Right ventricle myocardium superior (tissue), 1 donor: Measurements from ENCODE around the gene GPN3. TPM values are rescaled to one million over a fixed set of nuclear protein-coding genes. Genes with fewer than 3 reads are reported as not detected.
A peak's percentile ranks its signal among the peaks of the same experiment; 100 is the strongest.
"Not testable (repeated sequence)": the region's sequence is repeated elsewhere in the genome, so short reads cannot be mapped to it uniquely, and the experiment has no call there.

ENCODE experiments used
- ATAC-seq: fragments of 200-7000 bp; cut with Tn5 transposase; one replicate; pipeline ENCODE4 v1.9.1; 2020; ENCODE audit warnings: mild to moderate bottlenecking; ENCODE audit not compliant: poor library complexity
- DNase-seq: peaks from one replicate; pipeline ENCODE4 v3.0.0-alpha.2; 2020
- intact Hi-C: fragments of 100-400 bp; cut with DNase I; formaldehyde crosslinking; loops from one replicate; pipeline ENCODE4 v1.11.2; 2022
- long read RNA-seq: library from polyadenylated mRNA; unstranded; transcript quantifications from one replicate; pipeline ENCODE4 v2.0.0, GENCODE V29; 2021
- total RNA-seq: library from RNA; stranded (reverse); fragmentation: NEBNext Ultra II Directional; extraction: Animal tissue kit (Norgen Biotek cat#: 25700); gene quantifications from one replicate; pipeline ENCODE4 v1.2.1, GENCODE V29; 2021
- donor health status: DM: no; HTN: yes; CAD: no; lungs with severe emphysema.

Gene GPN3
- total RNA-seq, result 28.1 TPM
- long read RNA-seq, transcript GPN3-201 (8 exons, 1,468 nt), result major isoform, 39 of 43 reads
- long read RNA-seq, partial matches to known transcripts, result 1 of 43 reads
- long read RNA-seq, other reads (novel, unspliced or antisense), result 2 of 43 reads

DNA sequence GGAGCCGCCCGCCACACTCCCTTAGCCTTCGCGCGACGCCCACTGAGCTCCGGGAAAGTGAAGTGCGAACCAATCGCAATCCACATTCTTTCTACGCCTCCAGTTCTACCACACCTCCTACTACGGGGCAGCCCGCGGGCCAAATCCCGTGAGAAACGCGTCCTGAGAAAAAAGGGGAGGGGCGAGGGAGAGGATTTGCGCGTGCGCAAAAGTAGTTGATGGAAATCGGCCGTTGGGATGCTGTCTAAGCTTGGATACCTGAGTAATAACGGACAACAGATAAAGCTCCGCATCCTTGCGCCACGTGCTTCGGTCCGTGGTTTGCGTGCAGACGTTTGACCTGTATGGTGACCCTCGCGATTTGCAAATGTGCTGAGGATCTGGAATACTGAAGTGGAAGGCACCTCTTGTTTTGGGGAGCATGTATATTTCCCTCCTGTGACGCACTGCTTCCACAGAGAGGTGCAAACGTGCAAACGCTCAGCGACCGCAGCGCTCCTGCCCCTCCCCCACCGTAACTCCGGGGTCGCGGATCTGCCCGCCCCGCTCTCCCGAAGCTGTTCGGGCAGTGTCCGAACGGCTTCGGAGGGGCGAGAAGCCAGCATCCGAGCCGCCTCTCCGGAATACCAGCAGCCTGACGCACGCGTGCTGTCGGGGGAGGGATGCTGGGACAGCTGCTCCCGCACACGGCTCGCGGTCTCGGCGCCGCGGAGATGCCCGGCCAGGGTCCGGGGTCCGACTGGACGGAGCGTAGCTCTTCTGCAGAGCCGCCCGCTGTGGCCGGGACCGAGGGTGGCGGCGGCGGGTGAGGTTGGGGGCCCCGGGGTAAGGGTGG lies at the start of gene GPN3, which contains the start of gene FAM216A:
TSS of gene GPN3 (minus strand) at position 44 of the 835 bp plus-strand sequence. CDS start 54 bp downstream, outside the sequence.
TSS of gene FAM216A (plus strand) at position 632 of the 835 bp plus-strand sequence. CDS start at position 663, 31 bp downstream.
- intact Hi-C loops, result no loop called here
- peak; percentile 97 for DNase-seq
- peak; percentile 96 for ATAC-seq

DNA sequence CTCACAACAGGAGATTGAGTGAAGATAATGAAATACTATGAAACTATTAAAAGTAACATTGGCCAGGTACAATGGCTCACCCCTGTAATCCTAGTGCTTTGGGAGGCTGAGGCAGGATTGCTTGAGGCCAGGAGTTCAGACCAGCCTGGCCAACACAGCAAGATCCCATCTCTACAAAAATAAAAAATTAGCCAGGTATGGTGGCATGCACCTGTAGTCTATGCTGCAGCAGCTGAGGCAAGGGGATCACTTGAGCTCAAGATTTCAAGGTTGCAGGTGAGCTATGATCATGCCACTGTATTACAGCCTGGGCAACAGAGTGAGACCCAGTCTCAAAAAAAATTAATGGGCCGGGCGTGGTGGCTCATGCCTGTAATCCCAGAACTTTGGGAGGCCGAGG lies 48.9 kb upstream of the GPN3 start:
- no peak for DNase-seq
- intact Hi-C loops, result no loop called here
- no peak for ATAC-seq

DNA sequence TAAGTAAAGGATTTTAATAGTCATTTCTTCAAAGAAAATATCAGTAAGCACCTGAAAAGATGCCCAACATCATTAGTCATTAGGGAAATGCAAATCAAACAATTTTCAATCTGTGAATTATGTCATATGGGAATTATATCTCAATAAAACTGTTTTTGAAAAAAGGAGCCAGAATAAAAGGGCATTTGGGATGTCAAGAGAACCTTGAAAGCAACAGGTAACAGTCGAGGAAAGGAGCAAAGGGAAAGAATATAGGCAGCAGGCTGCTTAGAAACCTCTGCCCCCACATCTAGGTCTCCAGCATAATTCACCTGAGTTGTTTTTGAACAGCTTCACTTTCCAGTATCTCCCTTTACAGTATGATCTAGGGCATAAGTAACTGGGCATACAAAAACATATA lies 46.3 kb upstream of the GPN3 start:
- intact Hi-C loops, result loop anchor here (5.0 kb wide), 1 partner anchor 88 kb away; no protein-coding TSS in a partner anchor
- DNase-seq (no peak), ATAC-seq (no peak)

DNA sequence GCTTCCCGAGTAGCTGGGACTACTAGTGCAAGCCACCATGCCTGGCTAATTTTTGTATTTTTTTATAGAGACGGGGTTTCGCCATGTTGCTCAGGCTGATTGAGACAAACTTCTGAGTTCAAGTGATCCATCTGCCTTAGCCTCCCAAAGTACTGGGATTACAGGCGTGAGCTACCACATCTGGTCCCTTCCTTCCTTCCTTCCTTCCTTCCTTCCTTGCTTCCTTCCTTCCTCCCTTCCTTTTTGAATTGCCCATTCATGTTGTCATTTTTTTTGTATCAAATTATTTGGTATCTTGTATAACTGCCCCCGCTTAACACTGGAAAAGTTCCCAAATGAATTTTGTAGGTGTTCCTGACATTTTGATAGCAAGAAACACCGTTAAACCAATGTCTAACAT lies 45.8 kb upstream of the GPN3 start:
- intact Hi-C loops, result loop anchor here (5.0 kb wide), 1 partner anchor 88 kb away; no protein-coding TSS in a partner anchor
- DNase-seq (no peak), ATAC-seq (no peak)

DNA sequence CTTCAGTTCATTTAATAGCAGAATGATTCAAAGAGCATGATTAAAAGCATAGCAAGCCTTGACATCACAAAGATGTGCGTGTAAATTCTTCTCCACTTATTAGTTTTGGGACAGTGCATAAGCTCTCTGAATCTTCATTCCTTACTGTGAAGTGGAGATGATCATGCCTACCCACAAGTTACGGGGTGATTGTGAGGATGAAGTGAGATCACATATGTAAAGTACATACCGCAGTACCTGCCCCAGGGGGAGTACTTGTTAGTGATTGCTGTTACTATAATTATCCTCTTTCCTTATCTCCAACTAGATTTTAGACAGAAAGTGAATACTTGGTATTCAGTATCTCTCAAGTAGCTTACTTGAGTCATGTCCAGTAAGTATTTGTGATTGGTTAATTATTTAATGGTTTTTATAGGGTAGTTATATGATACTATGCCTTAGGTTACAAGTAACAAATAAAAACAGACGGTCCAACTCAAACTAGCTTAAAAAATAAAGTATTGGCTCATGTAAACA lies 40.1 kb upstream of the GPN3 start:
- intact Hi-C loops, result no loop called here
- DNase-seq, result no peak
- no peak for ATAC-seq

DNA sequence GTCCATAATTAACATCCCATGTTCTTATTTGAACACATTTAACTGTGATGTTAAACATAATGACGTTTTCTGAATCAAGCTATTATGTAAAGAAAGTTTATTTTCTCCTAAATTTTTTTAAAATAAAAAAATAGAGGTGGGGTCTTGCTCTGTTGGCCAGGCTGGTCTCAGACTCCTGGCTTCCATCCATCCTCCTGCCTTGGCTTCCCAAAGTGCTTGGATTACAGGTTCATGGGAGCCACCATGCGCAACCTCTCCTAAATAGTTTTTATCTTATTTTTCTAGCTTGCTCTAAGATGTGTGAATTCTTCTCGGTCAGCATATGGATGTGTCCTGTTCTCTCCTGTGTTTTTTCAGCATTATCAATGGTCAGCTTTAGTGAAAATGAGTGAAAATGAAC lies 37.3 kb upstream of the GPN3 start:
- intact Hi-C loops, result no loop called here
- DNase-seq (no peak), ATAC-seq (no peak)

DNA sequence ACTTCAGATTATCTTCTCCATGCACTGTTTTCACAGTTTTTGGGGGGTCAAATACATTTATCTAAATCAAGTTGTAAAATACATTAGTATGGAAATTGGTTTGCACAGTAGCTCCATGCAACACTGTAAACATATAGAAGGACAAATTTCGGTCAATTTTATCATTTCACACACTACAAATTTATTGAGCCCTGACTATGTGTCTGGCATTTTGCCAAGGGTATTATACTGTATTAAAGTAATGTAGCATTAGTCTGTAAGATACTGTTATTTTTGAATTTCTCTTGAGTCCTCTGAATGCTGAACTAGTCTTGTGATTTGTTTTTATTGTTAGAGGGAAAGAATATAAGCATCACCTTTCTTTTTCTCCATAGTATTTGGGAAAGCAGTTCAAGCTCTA lies 35.4 kb upstream of the GPN3 start:
- no peak for DNase-seq
- ATAC-seq, result no peak
- intact Hi-C loops, result no loop called here

DNA sequence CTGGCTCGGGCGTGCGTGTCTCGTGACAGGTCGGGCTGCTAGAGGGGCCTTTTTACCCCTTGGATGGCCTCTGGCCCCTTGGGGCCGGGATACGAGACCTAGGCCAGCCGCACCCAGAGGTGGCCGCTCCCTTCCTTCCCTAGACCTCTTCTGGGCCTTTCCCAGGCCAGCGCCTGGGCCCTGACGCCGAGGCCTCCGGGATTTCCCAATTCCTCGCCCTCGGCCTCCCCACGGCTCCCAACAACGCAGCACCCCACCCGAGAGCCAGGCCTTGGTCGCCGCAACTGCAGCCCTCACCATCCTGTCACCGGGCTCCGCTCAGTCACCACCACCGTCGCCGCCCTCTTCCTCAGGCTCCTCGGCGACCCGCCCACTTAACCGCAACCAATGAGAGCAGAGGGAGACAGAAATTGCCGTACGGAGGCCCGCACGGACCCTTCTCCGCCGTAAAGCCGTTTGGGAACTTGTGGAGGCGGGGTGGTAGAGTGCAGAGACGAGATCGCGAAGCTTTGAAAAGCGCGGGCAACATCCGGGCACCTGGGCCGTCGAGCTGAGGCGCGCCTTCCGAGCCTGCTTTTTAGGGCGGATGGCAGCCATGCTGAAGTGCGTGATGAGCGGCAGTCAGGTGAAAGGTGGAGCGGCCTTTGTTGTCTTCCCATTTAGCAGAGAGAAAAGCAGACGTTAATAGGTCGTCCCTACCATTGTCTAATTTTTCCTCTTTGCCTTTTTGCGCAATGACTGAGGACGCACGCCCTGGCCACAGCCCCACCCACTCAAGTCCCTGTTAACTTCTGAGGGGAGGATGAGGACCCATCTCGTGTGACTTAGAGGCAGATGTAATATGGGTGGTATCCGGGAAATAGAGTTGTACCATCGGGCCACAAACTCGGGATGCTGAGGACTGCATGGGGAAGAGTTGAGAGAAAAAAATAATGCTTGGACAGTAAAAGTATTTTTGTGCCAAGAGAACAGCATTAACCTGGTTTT lies 34.0 kb upstream of the GPN3 start, which contains the start of the genes RAD9B and VPS29:
TSS of gene RAD9B (plus strand) at position 580 of the 987 bp plus-strand sequence. CDS start at position 587, 7 bp downstream.
TSS of gene VPS29 (minus strand) at position 360 of the 987 bp plus-strand sequence. CDS start at position 300, 60 bp downstream.
- DNase-seq (peak; percentile 99), ATAC-seq (peak; percentile 97)
- intact Hi-C loops, result no loop called here

DNA sequence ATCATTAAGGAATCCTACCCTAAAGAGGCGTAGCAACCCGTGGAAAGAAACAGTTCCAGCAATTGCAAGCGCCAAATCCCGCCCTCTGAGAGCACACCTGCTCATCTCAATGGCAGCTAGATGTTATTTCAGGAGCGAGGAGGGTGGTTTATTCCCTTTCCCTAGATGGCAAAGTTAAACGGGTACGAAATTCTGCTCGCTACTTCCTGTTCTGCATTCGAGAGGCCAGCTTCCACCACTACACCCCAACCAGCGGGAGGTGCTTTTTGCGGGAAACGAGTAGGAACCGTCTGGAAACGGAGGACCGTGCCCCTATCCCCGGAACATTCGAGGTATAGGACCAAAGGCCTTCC lies 33.3 kb upstream of the GPN3 start:
- intact Hi-C loops, result no loop called here
- ATAC-seq, result peak; percentile 33
- no peak for DNase-seq

DNA sequence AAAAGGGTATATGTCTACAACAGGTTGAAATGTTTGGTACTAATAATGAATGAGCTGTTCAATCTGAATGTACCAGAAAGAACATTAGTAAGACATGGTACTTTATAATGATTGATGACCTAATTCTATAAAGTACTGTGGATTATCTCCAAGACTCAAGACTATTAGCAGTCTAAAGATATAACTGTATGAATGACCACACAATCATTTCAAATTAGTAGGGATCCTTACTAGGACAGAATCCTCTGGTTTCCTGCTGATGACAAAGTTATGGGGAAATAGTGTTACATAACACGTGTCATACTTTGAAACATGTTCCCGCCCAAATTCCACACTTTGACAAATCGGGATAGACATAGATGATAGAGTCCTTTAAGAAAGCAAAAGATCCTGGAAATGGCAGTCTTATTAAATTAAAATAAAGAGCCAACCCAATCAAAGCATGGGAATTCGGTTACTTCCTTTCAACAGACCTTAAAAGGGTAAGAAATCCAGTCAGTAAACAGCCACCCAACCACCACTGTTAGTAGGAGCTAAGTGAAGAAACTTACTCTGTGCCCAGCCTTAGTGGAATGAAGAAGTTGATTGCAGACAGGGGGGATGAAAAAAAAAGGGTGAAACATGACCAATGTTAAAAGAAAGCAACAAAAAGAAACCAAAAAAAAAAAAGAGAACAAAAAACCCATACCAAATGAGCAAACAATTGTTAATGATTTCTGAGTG lies 31.1 kb upstream of the GPN3 start:
- intact Hi-C loops, result no loop called here
- no peak for ATAC-seq
- DNase-seq, result no peak

DNA sequence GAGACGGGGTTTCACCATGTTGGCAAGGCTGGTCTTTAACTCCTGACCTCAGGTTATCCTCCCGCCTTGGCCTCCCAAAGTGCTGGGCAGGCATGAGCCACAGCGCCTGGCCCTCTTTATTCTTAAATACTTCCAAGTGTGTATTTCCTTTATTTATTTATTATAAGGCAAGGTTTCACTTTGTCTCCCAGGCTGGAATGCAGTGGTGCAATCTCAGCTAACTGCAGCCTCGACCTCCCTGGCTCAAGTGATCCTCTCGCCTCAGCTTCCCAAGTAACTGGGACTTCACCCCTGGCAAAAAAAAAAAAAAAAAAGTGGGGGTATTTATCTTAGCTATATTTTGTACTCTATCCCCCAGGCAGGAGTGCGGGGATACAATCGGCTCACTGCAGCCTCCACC lies 7.4 kb upstream of the GPN3 start:
- intact Hi-C loops, result no loop called here
- ATAC-seq (no peak), DNase-seq (no peak)

DNA sequence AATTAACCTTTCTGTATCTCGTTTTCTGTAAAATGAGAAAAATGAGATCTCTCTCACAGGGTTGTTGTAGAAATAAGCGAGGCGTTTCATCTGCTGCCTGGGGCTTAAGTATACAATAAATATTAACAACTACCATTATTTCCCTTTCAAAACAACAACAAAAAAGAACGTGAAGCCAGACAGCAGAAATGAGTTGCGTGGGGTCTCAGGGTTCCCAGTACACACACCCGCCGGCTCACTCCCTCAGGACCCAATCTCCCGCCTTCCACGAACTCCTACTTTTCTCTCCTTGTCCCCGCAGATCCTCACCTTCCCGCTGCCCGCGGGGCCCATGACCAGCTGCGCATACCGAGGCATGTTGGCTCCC lies 227 bp downstream of the GPN3 start:
- ATAC-seq, result no peak
- intact Hi-C loops, result no loop called here
- DNase-seq, result no peak

DNA sequence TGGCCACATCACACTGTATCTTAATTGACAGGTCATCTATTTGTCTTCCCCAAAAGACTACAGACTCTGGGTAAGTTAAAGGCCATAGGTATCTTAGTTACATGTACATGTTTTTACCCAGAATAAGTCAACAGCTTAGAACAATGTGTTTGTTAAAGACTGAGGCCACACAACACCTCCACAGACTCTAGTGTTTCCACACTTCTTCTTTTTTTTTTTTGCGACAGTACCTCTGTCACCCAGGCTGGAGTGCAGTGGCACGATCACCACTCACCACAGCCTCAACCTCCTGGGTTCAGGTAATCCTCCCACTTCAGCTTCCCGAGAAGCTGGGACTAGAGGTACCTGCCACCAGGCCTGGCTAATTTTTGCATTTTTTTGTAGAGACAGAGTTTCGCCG lies 1.3 kb downstream of the GPN3 start:
- intact Hi-C loops, result no loop called here
- ATAC-seq (no peak), DNase-seq (no peak)

DNA sequence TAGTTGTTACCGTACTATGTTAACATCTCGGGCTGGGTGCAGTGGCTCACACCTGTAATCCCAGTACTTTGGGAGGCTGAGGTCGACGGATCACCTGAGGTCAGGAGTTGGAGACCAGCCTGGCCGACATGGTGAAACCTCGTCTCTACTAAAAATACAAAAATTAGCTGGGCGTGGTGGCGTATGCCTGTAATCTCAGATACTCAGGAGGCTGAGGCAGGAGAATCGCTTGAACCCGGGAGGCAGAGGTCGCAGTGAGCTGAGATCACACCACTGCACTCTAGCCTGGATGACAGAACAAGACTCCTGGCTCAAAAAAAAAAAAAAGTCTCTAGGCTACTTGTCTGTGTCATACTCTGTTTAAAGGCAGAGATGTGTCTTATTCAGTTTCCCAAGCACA lies 2.3 kb downstream of the GPN3 start:
- ATAC-seq, intact Hi-C loops, DNase-seq: not testable (repeated sequence)

DNA sequence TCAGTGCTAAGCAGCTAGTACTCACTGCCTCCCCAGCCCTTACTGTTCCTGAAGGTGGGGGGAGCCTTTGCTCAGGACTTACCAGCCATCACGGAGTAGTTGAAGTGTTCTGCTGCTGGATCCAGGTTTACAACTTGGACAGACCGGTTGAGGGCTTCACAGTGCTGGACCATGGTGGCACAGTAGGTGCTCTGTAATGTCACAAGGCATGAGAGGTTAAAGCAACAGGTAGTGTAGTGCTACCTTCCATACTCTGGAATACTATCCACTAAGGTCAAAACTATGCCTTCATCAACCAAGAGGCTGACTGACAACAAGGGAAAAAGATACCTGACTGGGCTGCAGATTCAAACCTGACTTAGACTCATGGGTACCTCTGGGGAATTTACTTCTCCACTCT lies 3.0 kb downstream of the GPN3 start:
- ATAC-seq, result no peak
- intact Hi-C loops, result no loop called here
- DNase-seq, result no peak

DNA sequence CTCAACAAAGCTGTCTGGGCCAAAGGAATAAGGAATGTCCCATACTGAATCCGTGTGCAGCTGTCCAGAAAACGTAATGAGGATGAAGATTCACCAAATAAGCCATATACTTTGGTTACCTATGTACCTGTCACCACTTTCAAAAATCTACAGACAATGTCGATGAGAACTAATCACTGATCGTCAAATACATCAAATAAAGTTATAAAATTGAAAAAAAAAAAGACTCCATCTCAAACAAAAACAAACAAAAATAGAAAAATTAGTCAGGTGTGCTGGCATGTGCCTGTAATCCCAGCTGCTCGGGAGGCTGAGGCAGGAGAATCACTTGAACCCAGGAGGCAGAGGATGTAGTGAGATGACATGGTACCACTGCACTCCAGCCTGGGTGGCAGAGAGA lies 6.9 kb downstream of the GPN3 start:
- DNase-seq, ATAC-seq, intact Hi-C loops: not testable (repeated sequence)

DNA sequence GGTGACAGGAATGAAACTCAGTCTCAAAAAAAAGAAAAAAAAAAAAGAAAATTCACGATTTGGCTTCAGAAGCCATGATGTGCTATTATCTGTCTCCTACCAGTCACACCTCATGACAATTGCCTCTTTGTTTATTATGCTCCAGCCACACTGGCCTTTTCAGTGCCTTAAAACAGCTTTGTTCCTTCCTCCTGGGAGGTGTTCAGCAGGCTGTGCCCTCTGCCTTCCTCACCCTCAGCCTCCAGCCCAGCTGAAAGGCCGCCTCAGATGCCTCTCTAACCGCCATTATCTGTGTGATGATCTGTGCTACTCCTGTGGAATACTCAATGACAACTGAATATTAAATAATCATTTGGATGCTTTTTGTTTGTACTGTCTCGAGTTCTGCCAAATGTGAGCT lies 9.3 kb downstream of the GPN3 start:
- DNase-seq (no peak), ATAC-seq (no peak)
- intact Hi-C loops, result loop anchor here (10.0 kb wide), 1 partner anchor 426 kb away; no protein-coding TSS in a partner anchor
